Testis (tissue), 2 donors: ENCODE data around the gene GOLM1.

Experiments
- POLR2A ChIP-seq: fragments of 450-650 bp; IDR thresholded peaks from one replicate; pipeline ENCODE4 v1.6.1; 2017; ENCODE audit warnings: antibody characterized with exemption, mild to moderate bottlenecking, moderate library complexity
- TF ChIP-seq, protein P1 (sequence below), 3 experiments: fragments of 450-650 bp in 2 of 3; fragments of 200-600 bp in 1 of 3; sonication (generic) in 1 of 3; IDR thresholded peaks; one replicate each; pipeline ENCODE4 v1.5.1; 2016 to 2019; ENCODE audit warnings: antibody characterized with exemption in 3 of 3, mild to moderate bottlenecking in 2 of 3, moderate library complexity in 1 of 3

DNA sequence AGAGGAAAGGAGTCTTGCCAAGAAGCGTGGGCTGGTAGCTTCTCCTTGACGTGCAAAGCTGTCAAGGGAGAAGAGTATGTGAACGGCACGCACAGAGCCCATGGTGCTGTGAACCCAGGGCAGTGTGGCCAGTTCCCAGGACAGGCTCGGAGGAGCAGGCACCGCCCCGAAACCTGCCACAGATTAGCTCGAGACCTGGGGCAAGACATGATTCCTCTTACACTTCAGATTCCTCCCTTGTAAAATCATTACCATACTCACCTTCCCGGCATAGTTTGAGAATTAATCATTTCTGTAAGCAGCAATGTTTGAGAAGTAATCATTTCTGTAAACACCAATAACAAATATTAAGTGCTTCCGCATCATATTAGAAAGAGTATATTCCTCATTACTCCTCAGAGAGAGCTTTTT lies 19.9 kb downstream of the GOLM1 start:
- TF ChIP-seq, protein P1, sequence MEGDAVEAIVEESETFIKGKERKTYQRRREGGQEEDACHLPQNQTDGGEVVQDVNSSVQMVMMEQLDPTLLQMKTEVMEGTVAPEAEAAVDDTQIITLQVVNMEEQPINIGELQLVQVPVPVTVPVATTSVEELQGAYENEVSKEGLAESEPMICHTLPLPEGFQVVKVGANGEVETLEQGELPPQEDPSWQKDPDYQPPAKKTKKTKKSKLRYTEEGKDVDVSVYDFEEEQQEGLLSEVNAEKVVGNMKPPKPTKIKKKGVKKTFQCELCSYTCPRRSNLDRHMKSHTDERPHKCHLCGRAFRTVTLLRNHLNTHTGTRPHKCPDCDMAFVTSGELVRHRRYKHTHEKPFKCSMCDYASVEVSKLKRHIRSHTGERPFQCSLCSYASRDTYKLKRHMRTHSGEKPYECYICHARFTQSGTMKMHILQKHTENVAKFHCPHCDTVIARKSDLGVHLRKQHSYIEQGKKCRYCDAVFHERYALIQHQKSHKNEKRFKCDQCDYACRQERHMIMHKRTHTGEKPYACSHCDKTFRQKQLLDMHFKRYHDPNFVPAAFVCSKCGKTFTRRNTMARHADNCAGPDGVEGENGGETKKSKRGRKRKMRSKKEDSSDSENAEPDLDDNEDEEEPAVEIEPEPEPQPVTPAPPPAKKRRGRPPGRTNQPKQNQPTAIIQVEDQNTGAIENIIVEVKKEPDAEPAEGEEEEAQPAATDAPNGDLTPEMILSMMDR (IDR thresholded peaks at IDR 0.05) = no peak
- no peak for TF ChIP-seq POLR2A
